Esophagus (tissue), 2 donors: ENCODE data around the gene OR6B3. TPM values are rescaled to one million over a fixed set of nuclear protein-coding genes. Genes with fewer than 3 reads are reported as not detected.

ENCODE experiments used
- H3K27ac ChIP-seq, 2 donors: one replicate each; pipeline ENCODE4 v1.5.1; 2013; ENCODE audit warnings: low read depth in 2 of 2, mild to moderate bottlenecking in 2 of 2, inconsistent platforms in 1 of 2, low read length in 1 of 2, moderate library complexity in 1 of 2
- H3K27me3 ChIP-seq, 2 donors: one replicate each; pipeline ENCODE4 v1.6.1; 2013; ENCODE audit warnings: low read length in 2 of 2, control low read depth in 1 of 2, mild to moderate bottlenecking in 1 of 2; ENCODE audit not compliant: insufficient read depth in 2 of 2, control insufficient read depth in 1 of 2
- H3K36me3 ChIP-seq, 2 donors: one replicate each; pipeline ENCODE4 v1.6.1; 2013; ENCODE audit warnings: low read length in 1 of 2; ENCODE audit not compliant: control insufficient read depth in 2 of 2, insufficient read depth in 2 of 2
- H3K4me1 ChIP-seq, 2 donors: one replicate each; pipeline ENCODE4 v1.6.1; 2013; ENCODE audit warnings: low read length in 1 of 2; ENCODE audit not compliant: control insufficient read depth in 2 of 2, insufficient read depth in 2 of 2
- H3K4me3 ChIP-seq, 2 donors: one replicate each; pipeline ENCODE4 v1.5.1; 2013; ENCODE audit warnings: low read length in 2 of 2, mild to moderate bottlenecking in 2 of 2, low read depth in 1 of 2, moderate library complexity in 1 of 2
- H3K9me3 ChIP-seq, 2 donors: one replicate each; pipeline ENCODE4 v1.6.1; 2013; ENCODE audit warnings: mild to moderate bottlenecking in 2 of 2, low read depth in 1 of 2, low read length in 1 of 2, moderate library complexity in 1 of 2; ENCODE audit not compliant: control insufficient read depth in 2 of 2, insufficient read depth in 1 of 2
- WGBS, 2 donors: extraction: QIAGEN DNeasy Blood & Tissue Kit; methylation state at CpG; one replicate each; pipeline ENCODE4 v1.1.7; 2013; 5-methylcytosine and 5-hydroxymethylcytosine counted together
- polyA plus RNA-seq, 2 donors: library from polyadenylated mRNA; stranded (reverse); fragments of 200-250 nt; gene quantifications; one replicate each; pipeline ENCODE4 v1.2.3, GENCODE V29; 2013
- donor health status: healthy with polysubstance abuse.
- donor health status: Bipolar disorder and iron deficiency.

Gene OR6B3
- polyA plus RNA-seq, 2 donors = not detected

GRCh38 chr2:239997686-239998409 lies 55.5 kb downstream of the OR6B3 start:
- H3K27ac ChIP-seq = peak overlapping the region in 1 of 2 donors; percentile 29
- H3K4me1 ChIP-seq = no peaks in the 10 kb centered on the region
- WGBS, 2 donors = 65 to 66% methylated on average over 9 of the region's 9 CpGs
- no peaks in the 10 kb centered on the region for H3K27me3 ChIP-seq
- peaks cover 0 to 3% of the 10 kb centered on the region in 2 donors for H3K9me3 ChIP-seq
- H3K36me3 ChIP-seq = peaks cover 16 to 24% of the 10 kb centered on the region in 2 donors
- no peak overlapping the region for H3K4me3 ChIP-seq

Other genes with a start within 250 kb of the OR6B3 start
- gene NDUFA10, start 28.2 kb downstream of the OR6B3 start, polyA plus RNA-seq = 10 to 100 TPM; 39.4 to 88.3 TPM
- not detected for gene OR6B2, start 23.1 kb downstream of the OR6B3 start, polyA plus RNA-seq
- 100 to 1,000 TPM; 240 to 270 TPM for gene COPS9, start 82.8 kb upstream of the OR6B3 start, polyA plus RNA-seq
- gene OTOS, start 87.1 kb upstream of the OR6B3 start, polyA plus RNA-seq = not detected